HL-60 (cell line): ENCODE data around the gene RASAL2.
"Not testable (repeated sequence)": the region's sequence is repeated elsewhere in the genome, so short reads cannot be mapped to it uniquely, and the experiment has no call there.

ENCODE experiments used
- DNase-seq, 2 experiments: peaks; one replicate each; pipeline ENCODE4 v3.0.0-alpha.2; 2010 to 2020; ENCODE audit warnings: low read depth in 1 of 2, low spot score in 1 of 2
- H3K27ac ChIP-seq: fragments of 250-450 bp; sonication (Bioruptor Pico); replicated peaks from 2 replicates; pipeline ENCODE4 v1.5.1; 2020; ENCODE audit warnings: mild to moderate bottlenecking, moderate library complexity
- H3K27me3 ChIP-seq: fragments of 250-450 bp; sonication (Bioruptor Pico); 2 replicates; pipeline ENCODE4 v1.5.1; 2021; ENCODE audit warnings: mild to moderate bottlenecking, moderate library complexity; ENCODE audit not compliant: insufficient read depth, poor library complexity, severe bottlenecking
- H3K4me3 ChIP-seq: replicated peaks from 2 replicates; pipeline ENCODE4 v1.5.1; 2011; ENCODE audit warnings: mild to moderate bottlenecking, control low read depth, low read length; ENCODE audit not compliant: insufficient read depth
- CTCF ChIP-seq: IDR thresholded peaks from one replicate; pipeline ENCODE4 v1.5.1; 2011; ENCODE audit warnings: low read length, control low read depth, inconsistent platforms; ENCODE audit not compliant: insufficient read depth
- GABPA ChIP-seq: IDR thresholded peaks from 2 replicates; pipeline ENCODE4 v1.6.1; 2012; ENCODE audit warnings: low read depth
- POLR2AphosphoS5 ChIP-seq: IDR thresholded peaks from 2 replicates; pipeline ENCODE4 v1.6.1; 2012; ENCODE audit warnings: low read depth
- REST ChIP-seq: IDR thresholded peaks from 2 replicates; pipeline ENCODE4 v1.6.1; 2012; ENCODE audit warnings: low read depth; ENCODE audit not compliant: insufficient replicate concordance
- SPI1 ChIP-seq: IDR thresholded peaks from 2 replicates; pipeline ENCODE4 v1.6.1; 2012; ENCODE audit warnings: low read depth, mild to moderate bottlenecking, borderline replicate concordance

RASAL2 gene

GRCh38 chr1:178119628-178120027 is 25.7 kb downstream of the RASAL2 start:
- Histone ChIP-seq H3K4me3 (no peak overlapping the region), H3K27ac (peak overlapping the region; percentile 66), H3K27me3 (no peaks in the 10 kb centered on the region)
- TF ChIP-seq GABPA (no peak), SPI1 (peak; percentile 95), POLR2AphosphoS5 (no peak; the same call in 1 of the 2 replicates)
- peak in 1 of 2 experiments; percentile 86 for DNase-seq

GRCh38 chr1:178120088-178120487 is 26.2 kb downstream of the RASAL2 start:
- TF ChIP-seq POLR2AphosphoS5 = no peak
- no peak for TF ChIP-seq GABPA
- TF ChIP-seq CTCF = no peak
- TF ChIP-seq SPI1 = no peak
- TF ChIP-seq REST = no peak
- DNase-seq = no peak
- Histone ChIP-seq H3K4me3 (no peak overlapping the region), H3K27me3 (no peaks in the 10 kb centered on the region), H3K27ac (peak overlapping the region; percentile 66)

- DNase-seq, H3K27me3 ChIP-seq, H3K4me3 ChIP-seq, H3K27ac ChIP-seq: not testable (repeated sequence)
Observed at GRCh38 chr1:178120520-178121052, 26.7 kb downstream of the RASAL2 start.

- no peaks in the 10 kb centered on the region for H3K27me3 ChIP-seq
- no peak overlapping the region for H3K4me3 ChIP-seq
- no peak for DNase-seq
- H3K27ac ChIP-seq = no peak overlapping the region
- TF ChIP-seq SPI1 (no peak), REST (no peak), GABPA (no peak), POLR2AphosphoS5 (no peak), CTCF (no peak)
Observed at GRCh38 chr1:178121883-178122282, 28.0 kb downstream of the RASAL2 start.

- H3K27me3 ChIP-seq = no peaks in the 10 kb centered on the region
- no peak overlapping the region for H3K4me3 ChIP-seq
- no peak for TF ChIP-seq SPI1
- TF ChIP-seq CTCF = no peak
- no peak for TF ChIP-seq GABPA
- TF ChIP-seq REST = no peak
- TF ChIP-seq POLR2AphosphoS5 = no peak
- H3K27ac ChIP-seq = no peak overlapping the region
- no peak for DNase-seq
Observed at GRCh38 chr1:178122283-178122682, 28.4 kb downstream of the RASAL2 start.
